IPS DF 4.7 (cell line): Measurements from ENCODE around the gene CLRN1.
"Not testable (repeated sequence)": the region's sequence is repeated elsewhere in the genome, so short reads cannot be mapped to it uniquely, and the experiment has no call there.

ENCODE experiments used
- DNase-seq: peaks from one replicate; pipeline ENCODE4 v3.0.0-alpha.2; 2013; ENCODE audit warnings: low spot score; ENCODE audit errors: extremely low read depth

The CLRN1 gene, protein sequence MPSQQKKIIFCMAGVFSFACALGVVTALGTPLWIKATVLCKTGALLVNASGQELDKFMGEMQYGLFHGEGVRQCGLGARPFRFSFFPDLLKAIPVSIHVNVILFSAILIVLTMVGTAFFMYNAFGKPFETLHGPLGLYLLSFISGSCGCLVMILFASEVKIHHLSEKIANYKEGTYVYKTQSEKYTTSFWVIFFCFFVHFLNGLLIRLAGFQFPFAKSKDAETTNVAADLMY

DNA sequence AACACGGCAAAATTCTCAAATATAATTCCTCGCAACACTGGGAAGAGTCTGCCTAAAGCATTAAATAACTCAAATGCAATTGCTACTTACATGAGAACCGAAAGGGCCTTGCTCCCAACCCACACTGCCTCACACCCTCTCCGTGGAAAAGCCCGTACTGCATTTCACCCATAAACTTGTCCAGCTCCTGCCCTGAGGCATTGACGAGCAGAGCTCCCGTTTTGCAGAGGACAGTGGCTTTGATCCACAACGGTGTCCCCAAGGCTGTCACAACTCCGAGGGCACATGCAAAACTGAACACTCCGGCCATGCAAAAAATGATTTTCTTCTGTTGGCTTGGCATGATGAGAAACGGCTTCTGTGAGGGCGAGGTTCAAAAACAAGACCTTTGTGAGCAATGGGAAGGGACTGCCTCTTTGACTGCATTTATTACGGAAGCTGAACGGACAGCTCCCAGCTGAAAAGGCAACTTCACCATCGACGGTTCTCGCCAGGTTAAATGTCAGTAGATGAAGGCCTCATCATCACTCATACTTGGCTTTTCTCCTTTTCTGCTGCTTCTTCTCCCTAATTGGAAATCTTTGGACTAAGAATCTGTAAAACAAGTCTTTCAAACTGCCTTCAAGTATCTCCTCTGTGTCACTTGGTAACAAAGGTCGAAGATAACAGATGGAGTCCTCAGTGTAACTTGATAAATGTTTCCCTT is at the start of gene CLRN1:
TSS of gene CLRN1 (minus strand) at position 362 of the 706 bp plus-strand sequence. CDS start at position 343, 19 bp downstream.
- no peak for DNase-seq

DNA sequence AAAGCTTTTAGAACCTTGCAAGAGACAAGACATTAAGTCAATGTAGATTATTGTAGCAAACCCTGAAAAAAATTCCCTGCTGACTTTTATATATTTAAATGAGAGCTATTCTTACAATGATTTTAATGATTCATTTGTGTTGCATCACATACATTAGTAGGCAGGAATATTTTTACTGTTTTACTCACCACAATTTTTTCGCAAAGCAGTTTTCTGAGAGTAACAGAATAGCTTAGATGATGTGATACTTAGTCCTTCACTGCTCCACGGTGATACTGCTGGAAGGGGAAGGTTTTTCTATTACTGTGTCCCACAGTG is 43.9 kb upstream of the CLRN1 start:
- no peak for DNase-seq

DNA sequence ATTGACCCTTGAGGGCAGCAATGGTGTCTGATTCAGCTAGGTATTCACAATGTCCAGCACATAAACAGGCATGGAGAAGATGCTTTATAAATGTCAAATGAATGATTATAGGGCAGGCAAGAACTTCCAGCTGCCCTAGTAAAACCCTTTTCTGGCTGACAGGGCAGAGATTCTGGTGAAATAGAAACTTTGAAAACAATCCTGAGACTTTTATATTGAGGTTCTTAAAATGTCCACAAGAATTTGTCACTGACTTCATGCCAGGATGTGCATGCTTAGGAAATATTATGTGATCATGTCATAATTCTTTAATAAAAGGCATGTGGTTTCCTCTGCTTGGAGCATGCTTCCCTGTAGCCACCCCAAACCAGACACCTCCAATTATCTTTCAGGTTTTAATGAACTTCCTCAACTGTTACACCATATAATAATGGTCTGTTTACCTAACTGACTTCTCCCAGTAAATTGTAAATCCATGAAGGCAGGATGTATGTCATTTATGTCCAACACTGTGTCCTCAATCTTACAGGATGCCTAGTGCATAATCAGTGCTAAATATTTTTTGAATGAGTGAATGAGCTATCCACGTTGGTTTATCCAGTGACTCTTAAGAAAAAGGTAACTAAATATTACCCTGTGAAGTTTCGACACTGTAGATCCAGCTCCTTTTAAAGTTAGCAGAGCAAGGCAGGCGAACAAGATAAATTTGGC is 43.4 kb upstream of the CLRN1 start:
- DNase-seq = no peak

DNA sequence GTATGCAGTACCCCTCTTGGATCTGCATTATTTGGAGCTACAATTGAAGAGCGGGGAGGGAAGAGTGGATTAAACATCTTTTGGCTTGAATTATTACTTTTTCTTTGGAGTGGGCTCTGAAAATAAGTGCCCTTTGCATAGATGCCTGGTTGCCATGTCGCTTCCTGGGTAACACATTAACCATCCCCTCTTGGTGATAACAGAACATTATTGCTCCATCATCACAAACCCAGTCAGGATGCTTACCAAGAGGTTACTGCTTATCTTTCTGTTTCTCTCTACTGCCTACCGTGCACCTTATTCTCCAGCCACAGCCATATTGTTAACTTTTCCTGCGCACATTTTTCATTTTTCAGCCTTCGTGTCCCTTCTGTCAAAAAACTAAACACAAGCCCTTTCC is 42.7 kb upstream of the CLRN1 start:
- no peak for DNase-seq

DNA sequence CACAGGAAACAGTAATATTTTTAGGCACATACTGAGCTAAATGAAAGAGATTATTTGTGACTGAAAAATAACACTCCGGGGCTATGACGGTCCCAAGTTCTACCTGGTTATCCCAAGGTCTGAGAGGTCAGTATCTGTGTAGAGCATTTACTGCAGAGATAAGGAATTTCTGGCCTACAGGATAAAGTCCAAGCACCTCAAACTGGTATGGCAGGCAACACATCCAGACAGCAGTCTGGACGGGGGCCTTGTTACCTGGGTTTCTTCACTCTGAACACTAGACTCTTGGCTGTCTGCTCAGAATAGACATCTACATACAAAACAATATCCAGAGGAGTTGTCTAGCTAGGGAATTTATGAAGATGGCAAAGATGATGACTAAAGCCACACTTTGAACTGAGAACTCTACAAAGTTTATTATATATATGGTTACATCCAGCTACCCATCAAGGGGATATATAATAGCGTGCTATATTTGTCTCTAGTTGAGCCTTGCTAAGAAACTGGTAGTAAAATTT is 42.0 kb upstream of the CLRN1 start:
- no peak for DNase-seq

DNA sequence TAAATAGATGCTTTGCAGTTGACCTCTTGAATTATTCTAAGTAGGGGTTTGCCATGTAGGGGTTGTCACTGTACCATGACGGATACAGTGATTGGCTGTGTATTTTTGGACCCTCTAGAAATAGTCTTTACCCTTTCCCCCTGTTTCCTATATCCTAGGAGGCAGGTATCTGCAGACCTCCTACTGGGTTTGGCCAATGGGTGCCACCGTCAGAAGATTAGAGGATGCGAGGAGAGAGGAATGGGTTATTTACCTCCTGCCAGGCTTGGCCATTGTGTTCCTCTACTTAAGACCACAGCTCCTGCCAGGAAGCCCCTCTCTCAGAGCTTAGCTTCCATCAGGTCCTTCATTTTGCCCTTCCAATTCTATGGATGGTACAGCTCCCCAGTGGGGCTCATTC is 40.2 kb upstream of the CLRN1 start:
- DNase-seq = no peak

DNA sequence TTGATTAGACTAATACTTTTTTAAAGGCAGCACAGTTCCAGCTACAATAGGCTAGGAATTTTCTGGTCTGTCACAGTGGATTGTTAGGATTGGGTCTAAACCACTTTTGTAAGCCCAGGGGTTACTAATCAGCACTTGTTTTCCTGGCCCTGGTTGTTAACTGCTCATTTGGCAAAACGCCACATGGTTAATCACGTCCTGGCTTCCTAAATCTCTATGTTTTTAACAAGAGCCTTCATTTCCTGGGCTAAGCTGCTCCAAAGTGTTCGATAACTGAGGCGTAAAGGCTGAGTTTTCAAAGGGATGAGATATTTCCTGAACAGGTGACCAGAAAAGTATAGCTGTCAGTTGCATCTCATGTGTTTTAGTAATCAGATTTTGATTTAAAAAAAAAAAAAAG is 38.9 kb upstream of the CLRN1 start:
- DNase-seq = no peak

DNA sequence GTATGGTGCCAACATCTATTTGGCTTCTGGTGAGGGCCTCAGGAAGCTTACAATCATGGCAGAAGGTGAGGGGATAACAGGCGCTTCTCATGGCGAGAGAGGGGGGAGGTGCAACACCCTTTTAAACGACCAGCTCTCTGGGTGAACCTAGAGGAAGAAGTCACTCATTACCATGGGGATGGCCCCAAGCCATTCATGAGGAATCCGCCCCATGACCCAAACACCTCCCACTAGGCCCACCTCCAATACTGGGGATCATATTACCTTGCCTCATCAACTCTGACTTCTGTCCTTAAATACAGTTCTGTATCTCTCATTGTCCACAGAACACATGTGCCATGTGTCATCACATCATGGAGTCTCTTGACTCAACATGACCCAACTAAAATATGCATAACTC is 37.5 kb upstream of the CLRN1 start:
- no peak for DNase-seq

DNA sequence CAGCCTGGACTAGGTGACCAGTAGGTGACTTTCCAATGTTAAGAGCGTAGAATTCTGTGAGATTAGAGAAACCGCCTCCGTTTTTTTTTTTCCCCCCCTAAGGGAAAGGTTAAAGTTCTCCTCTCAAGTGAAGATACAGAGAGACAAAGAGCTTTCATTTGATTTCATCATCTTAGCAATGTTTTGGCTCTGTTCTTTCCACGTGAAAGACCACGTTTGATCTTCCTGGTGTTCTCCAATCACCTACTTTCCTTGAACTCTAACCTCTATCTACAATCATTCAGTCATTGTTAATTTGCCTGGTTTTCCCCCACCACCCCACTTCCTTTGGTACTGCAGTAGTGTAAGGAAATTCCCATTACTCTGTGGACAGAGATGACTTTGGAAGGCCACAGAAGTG is 36.9 kb upstream of the CLRN1 start:
- DNase-seq = no peak

DNA sequence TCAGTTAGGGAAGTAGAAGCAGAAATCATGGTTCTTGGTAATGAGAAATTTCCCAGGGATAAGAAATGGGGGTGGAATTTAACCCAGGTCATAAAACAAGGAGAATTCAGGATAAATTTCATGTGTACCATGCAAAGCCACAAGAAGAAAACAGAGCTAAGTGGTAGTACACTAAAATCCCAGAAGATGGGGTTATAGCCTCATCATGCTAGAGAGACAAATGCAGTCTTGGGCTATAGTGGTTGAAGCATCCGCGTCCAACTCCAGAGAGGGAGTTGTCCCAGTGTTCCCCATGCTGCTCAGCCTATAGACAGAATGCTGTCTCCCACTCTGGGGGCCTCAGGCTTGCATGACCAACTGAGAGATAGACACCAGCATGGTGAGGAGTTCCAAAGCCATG is 36.2 kb upstream of the CLRN1 start:
- DNase-seq = no peak

DNA sequence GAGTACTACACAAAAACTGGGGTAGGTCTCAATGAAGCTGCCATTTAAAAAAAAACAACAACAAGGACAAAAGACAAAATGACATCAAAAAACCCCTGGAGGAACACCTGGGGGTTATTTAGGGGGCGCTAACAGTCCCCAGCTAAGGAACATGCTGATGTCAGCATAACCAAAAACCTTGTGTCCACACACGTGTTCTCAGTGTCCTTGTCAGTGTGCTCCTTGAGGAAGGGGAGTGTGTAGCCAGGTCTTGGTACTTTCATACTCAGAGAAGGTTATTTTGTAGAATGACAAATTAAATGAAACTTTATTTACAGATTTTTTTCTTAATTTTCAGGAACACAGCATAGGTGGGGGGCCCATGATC is 31.2 kb upstream of the CLRN1 start:
- no peak for DNase-seq

DNA sequence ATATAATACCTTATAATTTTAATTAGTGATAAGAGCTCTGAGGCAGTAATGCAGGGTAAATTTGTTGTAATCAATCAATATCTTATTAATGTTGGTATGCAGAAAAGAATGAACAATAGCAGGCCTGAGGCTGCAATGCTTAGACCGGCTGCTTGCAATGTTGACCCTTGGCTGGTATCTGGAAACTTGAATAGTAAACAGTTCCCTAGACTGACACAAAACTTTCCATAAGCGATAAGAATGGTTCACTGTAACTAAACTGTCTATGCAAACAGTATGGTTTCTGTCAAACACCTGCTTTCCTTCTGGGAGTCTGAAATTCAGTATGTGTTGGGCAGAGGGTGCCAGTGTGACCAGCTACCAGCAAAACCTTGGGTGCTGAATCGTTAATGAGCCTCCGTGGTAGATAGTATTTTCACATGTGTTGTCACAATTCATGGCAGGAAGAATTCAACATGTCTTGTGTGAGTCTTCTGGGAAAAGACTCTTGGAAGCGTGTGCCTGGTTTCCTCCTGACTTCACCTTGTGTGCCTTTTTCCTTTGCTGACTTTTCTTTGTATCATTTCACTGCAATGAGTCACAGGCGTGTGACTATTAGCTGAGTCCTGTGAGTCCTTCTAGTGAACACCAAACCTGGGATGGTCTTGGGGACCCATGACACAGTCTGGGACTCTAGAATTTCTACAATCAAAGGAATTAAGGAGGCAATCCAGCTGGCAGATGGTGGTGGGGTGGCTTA is 30.7 kb upstream of the CLRN1 start:
- no peak for DNase-seq

DNA sequence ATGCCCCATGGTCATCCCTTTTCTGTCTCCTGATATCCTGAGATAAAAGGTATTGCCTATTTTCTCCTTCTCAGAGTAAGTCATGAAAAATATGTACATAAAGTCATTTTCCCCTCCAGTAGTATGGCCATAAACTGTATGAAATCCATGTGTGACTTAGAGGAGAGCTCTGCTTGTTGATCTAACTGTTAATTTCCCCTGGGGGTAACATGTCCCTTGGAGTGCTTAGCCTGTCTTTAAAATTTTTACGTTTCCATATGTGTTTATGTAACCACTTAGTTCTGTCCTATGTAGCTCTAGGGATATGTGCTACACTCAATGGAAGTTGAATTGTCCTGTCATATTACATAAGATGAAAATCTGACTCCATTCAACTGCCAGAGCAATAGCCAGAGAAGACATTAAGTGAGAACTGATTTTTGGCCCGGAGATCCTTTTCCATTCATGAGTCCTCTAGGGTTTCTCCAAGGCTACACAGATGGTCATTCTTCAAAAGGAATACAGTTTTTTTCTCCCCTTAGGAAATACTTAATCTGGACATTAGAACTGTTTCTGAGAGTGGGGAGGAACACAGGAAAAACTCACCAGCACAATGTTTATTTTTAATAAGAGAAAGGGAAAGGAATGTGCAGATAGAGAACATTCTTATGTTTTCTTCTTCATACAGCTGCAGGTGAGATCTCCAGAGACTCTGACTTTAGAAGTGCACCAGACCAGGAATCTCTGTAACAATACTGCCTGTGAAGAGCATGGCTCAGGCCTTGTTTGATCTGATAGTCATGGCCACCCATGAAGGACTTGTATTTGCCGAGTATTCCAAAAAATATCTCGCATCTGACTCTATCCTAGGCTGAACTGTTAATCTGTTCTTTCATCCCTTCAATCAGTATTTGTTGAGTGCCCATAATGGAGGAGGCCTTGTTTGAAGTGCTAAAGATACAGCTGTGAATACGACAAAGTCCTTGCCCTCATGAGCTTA is 29.8 kb upstream of the CLRN1 start:
- DNase-seq = no peak

DNA sequence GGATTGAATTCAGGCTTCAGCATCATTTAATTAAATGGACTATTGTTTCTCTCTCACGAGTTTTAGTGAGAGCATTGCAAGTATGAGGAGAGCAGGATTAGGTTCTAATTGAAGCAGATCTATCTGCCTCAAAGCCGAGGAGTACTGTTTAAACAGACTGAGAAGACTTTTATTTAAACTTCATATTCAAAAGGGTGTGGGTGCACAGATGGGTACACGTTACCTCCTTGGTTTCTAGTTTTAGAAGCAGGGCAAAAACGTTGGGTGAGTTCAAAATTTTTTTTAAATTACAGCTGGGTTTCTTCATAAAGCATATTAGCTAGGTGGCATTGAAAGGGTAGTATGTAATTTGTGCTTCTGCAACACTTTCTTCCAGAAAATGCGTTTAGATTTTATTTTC is 26.5 kb upstream of the CLRN1 start:
- no peak for DNase-seq

DNA sequence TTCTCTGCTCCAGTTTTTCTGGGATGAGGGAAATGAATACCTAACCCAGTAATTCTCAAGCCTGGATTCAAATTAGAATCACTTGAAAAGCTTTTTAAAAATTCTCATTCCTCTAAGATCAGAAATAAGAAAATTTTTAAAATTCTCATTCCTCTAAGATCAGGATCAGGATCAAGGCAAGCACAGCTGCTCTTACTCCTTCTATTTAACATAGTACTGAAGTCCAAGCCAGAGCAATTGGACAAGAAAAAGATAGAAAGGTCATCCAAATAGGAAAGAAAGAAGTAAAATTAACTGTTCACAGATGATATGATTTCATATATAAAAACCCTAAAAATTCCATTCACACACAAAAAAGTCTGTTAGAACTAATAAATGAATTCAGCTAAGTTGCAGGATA is 24.2 kb upstream of the CLRN1 start:
- no peak for DNase-seq

DNA sequence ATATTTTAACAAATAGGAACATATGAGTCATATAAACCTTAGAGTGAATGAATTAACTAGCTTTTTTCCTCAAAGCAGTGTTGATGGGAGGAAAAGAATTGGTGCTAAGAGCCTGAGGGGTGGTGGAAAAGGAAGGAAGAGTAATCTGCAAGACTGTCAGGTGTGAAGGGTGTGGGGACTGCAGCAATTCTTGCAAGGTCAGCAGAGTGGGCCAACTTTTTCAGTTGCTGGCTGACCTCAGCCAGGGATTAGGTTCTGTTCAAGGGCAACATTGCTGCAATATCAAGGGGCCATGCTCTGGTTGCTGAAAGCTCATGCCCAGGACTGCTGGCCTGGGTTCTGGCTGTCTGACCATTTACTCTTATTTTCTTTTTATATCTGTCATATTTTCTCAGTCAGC is 23.0 kb upstream of the CLRN1 start:
- DNase-seq = no peak

DNA sequence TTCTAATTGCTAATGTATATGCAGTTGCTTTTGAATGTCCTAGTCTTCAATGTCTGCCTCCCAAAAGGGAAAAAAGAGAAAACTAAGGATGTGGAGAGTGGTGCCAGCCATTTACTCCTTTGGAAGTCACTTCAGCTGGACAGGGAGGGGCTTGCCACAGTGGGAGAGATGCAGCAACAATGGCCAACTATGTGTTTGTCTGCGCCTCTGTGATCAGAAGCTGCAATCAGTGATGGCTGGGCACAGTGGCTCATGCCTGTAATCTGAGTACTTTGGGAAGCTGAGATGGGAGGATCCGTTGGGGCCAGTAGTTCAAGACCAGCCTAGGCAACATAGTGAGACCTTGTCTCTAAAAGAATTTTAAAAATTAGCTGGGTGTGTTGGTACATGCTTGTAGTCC is 16.7 kb upstream of the CLRN1 start:
- no peak for DNase-seq

DNA sequence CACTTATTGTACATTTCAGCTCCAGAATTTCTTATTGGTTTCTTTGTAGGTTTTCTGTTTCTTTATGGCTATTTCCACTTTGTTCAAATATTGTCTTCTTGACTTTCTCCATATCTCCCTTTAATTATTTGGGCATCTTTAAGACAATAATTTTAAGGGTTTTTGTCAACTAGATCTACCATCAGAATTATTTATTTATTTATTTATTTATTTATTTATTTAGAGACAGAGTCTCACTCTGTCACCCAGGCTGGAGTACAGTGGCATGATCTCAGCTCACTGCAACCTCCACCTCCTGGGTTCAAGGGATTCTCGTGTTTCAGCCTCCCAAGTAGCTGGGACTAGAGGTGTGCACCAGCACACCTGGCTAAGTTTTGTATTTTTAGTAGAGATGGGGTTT is 15.9 kb upstream of the CLRN1 start:
- not testable (repeated sequence) for DNase-seq

DNA sequence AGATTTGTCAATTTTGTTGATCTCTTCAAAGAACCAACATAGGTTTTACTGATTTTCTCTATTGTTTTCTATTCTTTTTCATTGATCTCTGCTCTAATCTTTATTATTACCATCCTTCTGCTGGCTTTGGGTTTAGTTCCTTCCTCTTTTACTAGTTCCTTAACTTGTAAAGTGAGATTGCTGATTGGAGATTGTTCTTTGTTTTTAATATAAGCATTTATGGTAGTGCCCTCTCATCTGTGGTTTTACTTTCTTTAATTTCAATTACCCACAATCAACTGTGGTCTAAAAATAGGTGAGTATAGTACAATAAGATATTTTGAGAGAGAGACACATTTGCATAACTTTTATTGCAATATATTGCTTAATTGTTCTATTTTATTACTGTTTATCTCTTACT is 13.2 kb upstream of the CLRN1 start:
- DNase-seq = no peak

DNA sequence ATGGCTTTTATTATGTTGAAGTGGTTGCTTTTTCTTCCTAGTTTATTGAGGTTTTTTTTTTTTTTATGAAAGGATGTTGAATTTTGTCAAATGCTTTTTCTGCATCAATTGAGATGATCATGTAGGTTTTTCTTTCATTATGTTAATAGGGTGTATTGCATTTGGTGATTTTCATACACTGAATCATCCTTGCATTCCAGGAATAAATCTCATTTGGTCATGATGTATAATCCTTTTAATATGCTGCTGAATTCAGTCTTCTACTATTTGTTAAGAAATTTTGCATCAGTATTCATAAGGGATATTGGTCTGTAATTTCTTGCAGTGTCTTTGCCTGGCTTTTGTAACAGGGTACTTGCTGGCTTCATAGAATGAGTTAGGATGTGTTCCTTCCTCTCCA is 11.5 kb upstream of the CLRN1 start:
- DNase-seq = no peak
